IMR-90 (cell line): ENCODE measurements around the gene DRC7. TPM values are rescaled to one million over a fixed set of nuclear protein-coding genes. Genes with fewer than 3 reads are reported as not detected.

Experiments
- ATAC-seq: fragments of 200-7000 bp; cut with Tn5 transposase; 2 replicates; pipeline ENCODE4 v1.9.1; 2020; ENCODE audit warnings: low read depth, mild to moderate bottlenecking, moderate library complexity
- BruUV-seq: library from RNA; stranded (reverse); fragments of 400-500 nt; replicated peaks from 2 replicates; lab custom pipeline; 2021; lab: Mats Ljungman, UMichigan
- CTCF ChIA-PET: fragments of 300-600 bp; formaldehyde crosslinking; extraction: SDS; loops from one replicate; lab custom pipeline; 2021; ENCODE audit warnings: antibody characterized with exemption; lab: Yijun Ruan, JAX
- POLR2A ChIA-PET: fragments of 300-600 bp; sonication (Branson Sonifier 250); formaldehyde crosslinking; loops from one replicate; lab custom pipeline; 2022; ENCODE audit warnings: antibody characterized with exemption; ENCODE audit not compliant: unreplicated experiment; lab: Charles Lee
- DNase-seq: peaks from one replicate; pipeline ENCODE4 v3.0.0; 2013
- H2AFZ ChIP-seq: replicated peaks from 2 replicates; pipeline ENCODE3; 2013; ENCODE audit warnings: low read length, mild to moderate bottlenecking; ENCODE audit not compliant: poor library complexity
- H2AK5ac ChIP-seq: 2 replicates; pipeline ENCODE4 v1.6.1; 2013; ENCODE audit warnings: low read depth, low read length, inconsistent platforms
- H2AK9ac ChIP-seq: replicated peaks from 2 replicates; pipeline ENCODE3; 2013; ENCODE audit warnings: mild to moderate bottlenecking, low read depth, low read length, moderate library complexity; ENCODE audit not compliant: poor library complexity
- H2BK120ac ChIP-seq: 2 replicates; pipeline ENCODE4 v1.6.1; 2013; ENCODE audit warnings: low read depth, low read length, inconsistent platforms
- H2BK15ac ChIP-seq: 3 replicates; pipeline ENCODE4 v1.6.1; 2013; ENCODE audit warnings: low read depth, low read length, inconsistent platforms
- H2BK20ac ChIP-seq: 2 replicates; pipeline ENCODE4 v1.6.1; 2013; ENCODE audit warnings: low read depth, mild to moderate bottlenecking, inconsistent platforms, low read length, moderate library complexity
- H2BK5ac ChIP-seq: 2 replicates; pipeline ENCODE4 v1.6.1; 2013; ENCODE audit warnings: mild to moderate bottlenecking, low read depth, low read length, inconsistent platforms; ENCODE audit not compliant: poor library complexity, severe bottlenecking
- H3K14ac ChIP-seq: replicated peaks from 2 replicates; pipeline ENCODE4 v1.6.1; 2013; ENCODE audit warnings: low read depth, low read length, inconsistent platforms
- H3K18ac ChIP-seq: 2 replicates; pipeline ENCODE4 v1.6.1; 2013; ENCODE audit warnings: low read depth, low read length, control low read depth
- H3K23ac ChIP-seq: 2 replicates; pipeline ENCODE4 v1.6.1; 2013; ENCODE audit warnings: low read depth, low read length, inconsistent platforms
- H3K27ac ChIP-seq: 2 replicates; pipeline ENCODE4 v1.5.1; 2013; ENCODE audit warnings: mild to moderate bottlenecking, control low read depth, low read length; ENCODE audit not compliant: insufficient read depth
- H3K27me3 ChIP-seq: 2 replicates; pipeline ENCODE4 v1.6.1; 2013; ENCODE audit warnings: low read length; ENCODE audit not compliant: control insufficient read depth, insufficient read depth
- H3K36me3 ChIP-seq: 2 replicates; pipeline ENCODE4 v1.6.1; 2013; ENCODE audit warnings: low read length, mixed read lengths; ENCODE audit not compliant: control insufficient read depth, insufficient read depth
- H3K4ac ChIP-seq: 2 replicates; pipeline ENCODE4 v1.6.1; 2013; ENCODE audit warnings: low read depth, low read length, inconsistent platforms
- H3K4me1 ChIP-seq: 2 replicates; pipeline ENCODE4 v1.6.1; 2013; ENCODE audit warnings: low read length, mixed read lengths; ENCODE audit not compliant: control insufficient read depth, insufficient read depth
- H3K4me2 ChIP-seq: 2 replicates; pipeline ENCODE4 v1.6.1; 2013; ENCODE audit warnings: low read depth, mild to moderate bottlenecking, control low read depth, low read length, moderate library complexity
- H3K4me3 ChIP-seq: 2 replicates; pipeline ENCODE4 v1.5.1; 2013; ENCODE audit warnings: low read depth, mild to moderate bottlenecking, control low read depth, low read length, moderate library complexity; ENCODE audit not compliant: insufficient read depth
- H3K56ac ChIP-seq: 2 replicates; pipeline ENCODE4 v1.6.1; 2013; ENCODE audit warnings: low read length, inconsistent platforms; ENCODE audit not compliant: insufficient read depth; ENCODE audit errors: extremely low read depth
- H3K79me1 ChIP-seq, 2 experiments: 2 replicates each; pipeline ENCODE4 v1.6.1; 2013; ENCODE audit warnings: low read length in 2 of 2, inconsistent platforms in 1 of 2, low read depth in 1 of 2
- H3K9ac ChIP-seq: 2 replicates; pipeline ENCODE4 v1.6.1; 2013; ENCODE audit warnings: low read depth, low read length, control low read depth
- H3K9me1 ChIP-seq: 2 replicates; pipeline ENCODE4 v1.6.1; 2013; ENCODE audit warnings: low read length, inconsistent platforms; ENCODE audit not compliant: insufficient read depth
- H3K9me3 ChIP-seq: 2 replicates; pipeline ENCODE4 v1.6.1; 2013; ENCODE audit warnings: low read length; ENCODE audit not compliant: control insufficient read depth, insufficient read depth
- H4K20me1 ChIP-seq: 2 replicates; pipeline ENCODE4 v1.6.1; 2013; ENCODE audit warnings: low read length, inconsistent platforms; ENCODE audit not compliant: insufficient read depth
- H4K5ac ChIP-seq: 2 replicates; pipeline ENCODE4 v1.6.1; 2013; ENCODE audit warnings: mild to moderate bottlenecking, low read depth, low read length, control low read depth
- H4K8ac ChIP-seq, 2 experiments: 2 replicates each; pipeline ENCODE4 v1.6.1; 2013; ENCODE audit warnings: low read depth in 2 of 2, low read length in 2 of 2, control low read depth in 1 of 2, inconsistent platforms in 1 of 2
- H4K91ac ChIP-seq: 2 replicates; pipeline ENCODE4 v1.6.1; 2013; ENCODE audit warnings: low read depth, low read length, inconsistent platforms; ENCODE audit not compliant: insufficient read depth
- CHD1 ChIP-seq: IDR thresholded peaks from 2 replicates; pipeline ENCODE4 v1.6.1; 2012; ENCODE audit warnings: low read depth, low read length, improper control_type of control experiment
- MAZ ChIP-seq: IDR thresholded peaks from 2 replicates; pipeline ENCODE4 v1.6.1; 2012; ENCODE audit warnings: low read depth, mild to moderate bottlenecking, low read length, improper control_type of control experiment, moderate library complexity, borderline replicate concordance
- WGBS, 2 experiments: methylation state at CpG; one replicate each; pipeline versions ENCODE4 v1.1.5 to v1.1.7; 2013; ENCODE audit warnings: missing lambda C conversion rate in 2 of 2; ENCODE audit not compliant: insufficient read length in 1 of 2; ENCODE audit errors: extremely low coverage in 2 of 2; 5-methylcytosine and 5-hydroxymethylcytosine counted together
- dilution Hi-C: fragments of 300-500 bp; cut with HindIII; formaldehyde crosslinking; loops from one replicate; pipeline ENCODE4 v1.14.3; 2018; ENCODE audit warnings: low sequenced_read_pairs; ENCODE audit not compliant: unreplicated experiment
- in situ Hi-C: fragments of 300-500 bp; cut with MboI; formaldehyde crosslinking; loops from 3 replicates; pipeline ENCODE4 v1.14.3; 2019; ENCODE audit warnings: low sequenced_read_pairs, inconsistent platforms, mixed read lengths
- intact Hi-C: fragments of 100-400 bp; cut with micrococcal nuclease; formaldehyde crosslinking; loops from 2 replicates; pipeline ENCODE4 v1.10.0; 2022
- polyA plus RNA-seq, 3 experiments: library from polyadenylated mRNA; depleted of rRNA; stranded (reverse); fragments of >200 nt; gene quantifications; 2 replicates each; pipeline ENCODE4 v1.2.3, GENCODE V29; 2012; ENCODE audit warnings: low replicate concordance in 1 of 3
- total RNA-seq: library from RNA; depleted of rRNA; stranded (reverse); fragments of >200 nt; gene quantifications from 2 replicates; pipeline ENCODE4 v1.2.3, GENCODE V29; 2012
- TF ChIP-seq, protein P1 (sequence below): fragments of 150-350 bp; IDR thresholded peaks from 2 replicates; pipeline ENCODE4 v1.6.1; 2017; ENCODE audit warnings: mild to moderate bottlenecking, antibody characterized with exemption, low read length, low read depth
- TF ChIP-seq, protein P2 (sequence below): fragments of 150-350 bp; IDR thresholded peaks from 2 replicates; pipeline ENCODE4 v1.6.1; 2016; ENCODE audit warnings: low read depth, mild to moderate bottlenecking, low read length, moderate library complexity, borderline replicate concordance

The DRC7 gene
- total and polyA plus RNA-seq, 2 of the 4 experiments (the other 2 are of a cell fraction), result not detected

DNA sequence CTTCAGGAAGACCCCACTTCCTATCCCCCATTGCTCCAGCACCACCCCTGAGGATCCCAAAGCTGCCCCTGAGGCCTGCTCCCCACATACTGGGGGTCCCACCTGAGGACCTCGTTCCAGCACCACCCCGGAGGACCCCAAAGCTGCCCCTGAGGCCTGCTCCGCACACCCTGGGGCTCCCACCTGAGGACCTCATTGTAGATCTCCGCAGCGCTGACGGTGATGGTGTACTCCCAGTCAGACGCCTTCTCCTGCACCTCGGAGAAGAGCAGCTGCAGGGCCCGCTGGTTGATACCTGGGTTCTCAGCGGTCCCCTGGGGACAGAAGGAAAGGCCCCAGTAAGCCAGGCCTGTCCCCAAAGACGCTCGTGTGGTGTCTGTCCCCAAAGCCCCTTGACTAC lies 67.4 kb downstream of the DRC7 start:
- Histone ChIP-seq H3K9me3 (no peaks in the 10 kb centered on the region), H3K4me3 (no peak overlapping the region), H3K56ac (no peak overlapping the region), H2BK5ac (no peak overlapping the region), H3K9ac (no peak overlapping the region), H4K20me1 (peaks cover 3% of the 10 kb centered on the region; the same call in 1 of the 2 replicates), H2AK9ac (no peak overlapping the region), H3K27me3 (no peaks in the 10 kb centered on the region), H3K4me2 (no peak overlapping the region), H3K9me1 (peaks cover 4% of the 10 kb centered on the region), H4K5ac (no peak overlapping the region), H2BK120ac (no peak overlapping the region), H2BK15ac (no peak overlapping the region), H4K8ac (no peak overlapping the region), H3K23ac (no peak overlapping the region), H3K79me1 (peaks cover 5 to 22% of the 10 kb centered on the region in 2 experiments; a peak in 3 of 4 replicates), H2BK20ac (no peak overlapping the region), H3K14ac (no peak overlapping the region), H4K91ac (no peak overlapping the region), H3K36me3 (peaks cover 61% of the 10 kb centered on the region), H3K27ac (no peak overlapping the region), H3K4ac (no peak overlapping the region), H3K4me1 (peaks cover 8% of the 10 kb centered on the region), H2AFZ (no peak overlapping the region), H2AK5ac (no peak overlapping the region), H3K18ac (no peak overlapping the region)
- ChIA-PET POLR2A (no interaction called here), CTCF (interaction anchor here (0.9 kb wide), 1 partner anchor 101 kb away, joined by 3 read pairs; no protein-coding TSS in a partner anchor)
- dilution Hi-C loops (no loop called here), intact Hi-C loops (no loop called here), in situ Hi-C loops (no loop called here)
- no peak for TF ChIP-seq MAZ
- TF ChIP-seq, protein P1, sequence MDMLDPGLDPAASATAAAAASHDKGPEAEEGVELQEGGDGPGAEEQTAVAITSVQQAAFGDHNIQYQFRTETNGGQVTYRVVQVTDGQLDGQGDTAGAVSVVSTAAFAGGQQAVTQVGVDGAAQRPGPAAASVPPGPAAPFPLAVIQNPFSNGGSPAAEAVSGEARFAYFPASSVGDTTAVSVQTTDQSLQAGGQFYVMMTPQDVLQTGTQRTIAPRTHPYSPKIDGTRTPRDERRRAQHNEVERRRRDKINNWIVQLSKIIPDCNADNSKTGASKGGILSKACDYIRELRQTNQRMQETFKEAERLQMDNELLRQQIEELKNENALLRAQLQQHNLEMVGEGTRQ, result no peak
- TF ChIP-seq, protein P2, sequence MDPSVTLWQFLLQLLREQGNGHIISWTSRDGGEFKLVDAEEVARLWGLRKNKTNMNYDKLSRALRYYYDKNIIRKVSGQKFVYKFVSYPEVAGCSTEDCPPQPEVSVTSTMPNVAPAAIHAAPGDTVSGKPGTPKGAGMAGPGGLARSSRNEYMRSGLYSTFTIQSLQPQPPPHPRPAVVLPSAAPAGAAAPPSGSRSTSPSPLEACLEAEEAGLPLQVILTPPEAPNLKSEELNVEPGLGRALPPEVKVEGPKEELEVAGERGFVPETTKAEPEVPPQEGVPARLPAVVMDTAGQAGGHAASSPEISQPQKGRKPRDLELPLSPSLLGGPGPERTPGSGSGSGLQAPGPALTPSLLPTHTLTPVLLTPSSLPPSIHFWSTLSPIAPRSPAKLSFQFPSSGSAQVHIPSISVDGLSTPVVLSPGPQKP, result no peak
- no peak for TF ChIP-seq CHD1
- no TSS peak for BruUV-seq
- WGBS, 2 experiments, result 94% methylated on average over 5 of the region's 12 CpGs; no CpG with 5 or more reads in 1 of the 2 experiments
- ATAC-seq (no peak), DNase-seq (no peak)
